AG09309 (cell line): ENCODE results near the gene HERC2.
A peak's percentile ranks its signal among the peaks of the same experiment; 100 is the strongest.

Experiments
- DNase-seq: peaks from one replicate; pipeline ENCODE4 v3.0.0-alpha.2; 2010; ENCODE audit warnings: low read depth
- H3K4me3 ChIP-seq: 2 replicates; pipeline ENCODE4 v1.5.1; 2011; ENCODE audit warnings: mild to moderate bottlenecking, low read depth, low read length, moderate library complexity; ENCODE audit not compliant: control insufficient read depth
- TF ChIP-seq, protein P1 (sequence below): IDR thresholded peaks from 2 replicates; pipeline ENCODE4 v1.5.1; 2011; ENCODE audit warnings: mild to moderate bottlenecking, low read depth, low read length, inconsistent platforms; ENCODE audit not compliant: insufficient read depth, control insufficient read depth; ENCODE audit errors: missing control alignments

Gene HERC2

GRCh38 chr15:28273468-28273867, 48.5 kb downstream of the HERC2 start:
- TF ChIP-seq, protein P1, sequence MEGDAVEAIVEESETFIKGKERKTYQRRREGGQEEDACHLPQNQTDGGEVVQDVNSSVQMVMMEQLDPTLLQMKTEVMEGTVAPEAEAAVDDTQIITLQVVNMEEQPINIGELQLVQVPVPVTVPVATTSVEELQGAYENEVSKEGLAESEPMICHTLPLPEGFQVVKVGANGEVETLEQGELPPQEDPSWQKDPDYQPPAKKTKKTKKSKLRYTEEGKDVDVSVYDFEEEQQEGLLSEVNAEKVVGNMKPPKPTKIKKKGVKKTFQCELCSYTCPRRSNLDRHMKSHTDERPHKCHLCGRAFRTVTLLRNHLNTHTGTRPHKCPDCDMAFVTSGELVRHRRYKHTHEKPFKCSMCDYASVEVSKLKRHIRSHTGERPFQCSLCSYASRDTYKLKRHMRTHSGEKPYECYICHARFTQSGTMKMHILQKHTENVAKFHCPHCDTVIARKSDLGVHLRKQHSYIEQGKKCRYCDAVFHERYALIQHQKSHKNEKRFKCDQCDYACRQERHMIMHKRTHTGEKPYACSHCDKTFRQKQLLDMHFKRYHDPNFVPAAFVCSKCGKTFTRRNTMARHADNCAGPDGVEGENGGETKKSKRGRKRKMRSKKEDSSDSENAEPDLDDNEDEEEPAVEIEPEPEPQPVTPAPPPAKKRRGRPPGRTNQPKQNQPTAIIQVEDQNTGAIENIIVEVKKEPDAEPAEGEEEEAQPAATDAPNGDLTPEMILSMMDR: peak; percentile 8
- H3K4me3 ChIP-seq: no peak overlapping the region
- no peak for DNase-seq

GRCh38 chr15:28272587-28272986, 49.4 kb downstream of the HERC2 start:
- no peak for DNase-seq
- no peak overlapping the region for H3K4me3 ChIP-seq
- TF ChIP-seq, protein P1: no peak

DNA sequence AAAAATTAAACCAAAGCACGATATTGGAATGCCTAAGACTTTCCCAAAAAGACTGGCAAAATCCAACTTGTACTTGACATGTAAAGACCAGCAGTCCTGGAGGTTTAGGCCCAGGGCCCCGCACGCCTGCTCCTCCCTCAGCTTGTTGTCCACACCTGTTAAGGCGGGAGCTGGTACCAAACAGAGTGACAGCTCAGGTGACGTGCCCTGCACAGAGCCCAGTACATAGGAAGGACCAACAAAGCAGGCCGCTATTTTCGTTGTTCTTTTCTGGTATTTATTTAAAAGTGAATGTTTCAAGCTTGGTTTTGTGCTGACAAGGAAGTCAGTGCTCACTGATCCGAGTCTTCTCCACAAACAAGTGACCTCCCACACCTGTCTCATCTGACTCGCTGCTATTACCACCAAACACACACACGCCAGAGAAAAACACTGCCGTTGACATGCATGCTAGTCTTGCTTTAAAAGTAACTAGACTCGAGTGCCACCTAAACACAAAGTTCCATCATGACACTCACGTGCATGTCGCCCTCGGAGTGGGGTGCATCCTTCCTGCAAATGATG, 50.2 kb downstream of the HERC2 start:
- H3K4me3 ChIP-seq: no peak overlapping the region
- TF ChIP-seq, protein P1: no peak
- DNase-seq: no peak

DNA sequence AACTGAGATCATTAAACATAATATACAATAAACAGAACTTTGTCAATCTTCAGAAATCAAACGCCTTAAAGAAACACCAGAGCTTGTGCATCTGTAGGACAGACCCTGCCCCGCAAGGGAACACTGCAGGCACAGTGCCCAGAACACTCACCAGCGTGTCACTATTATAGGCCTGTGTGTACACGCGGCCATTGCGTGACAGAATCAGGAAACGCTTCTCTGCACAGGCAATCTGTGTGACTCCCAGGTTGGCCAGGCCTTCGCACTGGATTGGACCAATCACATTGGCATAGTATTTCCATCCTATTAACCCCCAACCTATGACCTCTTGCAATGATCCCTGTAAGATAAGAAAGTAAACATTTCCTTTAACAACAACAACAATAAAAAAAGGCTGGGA, 52.9 kb downstream of the HERC2 start:
- no peak for DNase-seq
- no peak overlapping the region for H3K4me3 ChIP-seq
- TF ChIP-seq, protein P1: no peak

- H3K4me3 ChIP-seq: no peak overlapping the region
- TF ChIP-seq, protein P1: no peak
- DNase-seq: no peak
Observed at GRCh38 chr15:28267727-28268126, 54.3 kb downstream of the HERC2 start.

DNA sequence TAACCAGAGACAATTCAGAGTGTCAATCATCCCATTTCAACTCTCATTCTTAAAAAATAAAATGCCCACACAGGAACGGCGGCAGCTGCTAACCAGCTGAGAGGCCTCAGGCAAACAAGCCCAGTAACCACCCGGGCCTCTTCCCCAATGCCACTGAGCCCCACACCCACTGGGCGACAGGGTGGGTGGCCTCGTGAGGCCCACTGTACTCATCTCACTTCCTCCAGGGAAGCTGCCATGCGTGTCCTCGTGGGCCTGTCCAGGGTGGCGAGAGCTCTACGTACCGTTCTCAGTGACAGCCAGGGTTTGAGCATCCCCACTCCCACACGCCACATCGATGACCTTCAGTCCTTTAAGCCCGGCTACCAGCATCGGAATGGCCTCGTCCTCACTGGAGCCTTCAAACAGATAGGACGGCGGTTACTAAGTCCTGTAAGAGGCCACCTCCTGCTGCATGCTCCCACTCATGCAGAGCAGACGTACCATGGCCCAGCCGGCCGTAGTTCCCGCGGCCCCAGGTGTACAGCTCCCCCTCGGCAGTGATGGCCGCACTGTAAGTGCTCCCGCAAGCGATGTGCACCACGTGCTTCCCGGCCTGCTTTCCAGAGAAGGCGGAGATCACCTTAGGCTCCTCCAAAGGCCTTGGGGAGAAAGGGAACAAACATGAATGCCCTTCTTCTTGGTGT, 56.5 kb downstream of the HERC2 start:
- TF ChIP-seq, protein P1: no peak
- DNase-seq: no peak

More for the DNA sequence above, 56.5 kb downstream of the HERC2 start:
- no peak overlapping the region for H3K4me3 ChIP-seq
